Measurements from ENCODE around the gene PSMA6.

GRCh38 chr14:35336494-35337268 is 44.5 kb downstream of the PSMA6 start:
- TF ChIP-seq CTCF (IDR thresholded peaks at IDR 0.05) (no peak), EZH2 (IDR thresholded peaks at IDR 0.05) (no peak)

Measured in neural progenitor cell (in vitro differentiated cells).